CD4-positive, alpha-beta T cell treated with Interferon alpha-2 for 1 hour (primary cell): ENCODE results near the gene STIM1.
A peak's percentile ranks its signal among the peaks of the same experiment; 100 is the strongest.

ENCODE experiments used
- DNase-seq, 2 donors: peaks; one replicate each; pipeline ENCODE4 v3.0.0-alpha.2; 2020 to 2022

The STIM1 gene

DNA sequence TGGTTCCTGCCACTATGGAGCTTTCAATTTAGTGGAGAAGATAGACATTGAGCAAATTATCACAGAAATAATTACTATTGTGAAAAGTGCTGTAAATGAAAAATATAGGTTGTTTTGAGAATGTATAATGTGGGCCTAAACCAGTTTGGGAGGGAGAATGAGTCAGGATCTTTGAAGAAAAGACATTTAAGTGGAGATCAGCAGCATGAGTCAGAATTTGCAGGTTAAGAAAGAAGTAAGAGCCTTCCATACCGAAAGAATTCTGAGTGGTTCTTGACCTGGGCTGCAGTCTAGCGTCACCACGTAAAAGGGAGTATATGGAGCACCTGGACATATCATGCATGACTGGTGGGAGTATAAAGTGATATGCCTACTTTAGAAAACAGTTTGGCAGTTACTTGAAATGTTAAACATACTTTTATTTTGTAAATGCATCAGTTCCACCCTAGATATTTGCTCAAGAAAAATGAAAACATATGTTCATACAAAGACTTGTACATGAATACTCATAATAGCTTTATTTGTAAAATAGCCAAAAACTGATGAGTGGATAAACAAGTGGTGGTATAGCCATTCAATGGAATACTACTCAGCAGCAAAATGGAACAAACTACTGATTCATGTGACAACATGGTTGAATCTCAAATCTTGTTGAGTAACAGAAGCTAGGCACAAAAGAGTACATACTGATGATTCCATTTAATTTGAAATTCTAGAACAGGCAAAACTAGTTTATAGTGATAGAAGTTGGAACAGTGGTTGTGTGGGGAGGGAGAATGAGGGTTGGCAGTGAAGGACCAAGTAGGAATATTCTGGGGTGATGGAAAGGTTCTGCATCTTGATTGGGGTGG, 99.2 kb downstream of the STIM1 start:
- no peak for DNase-seq

GRCh38 chr11:3955299-3955665, 99.8 kb downstream of the STIM1 start:
- peak in 1 of 2 donors; percentile 34 for DNase-seq

- DNase-seq = no peak
These were observed 100.6 kb downstream of the STIM1 start for GRCh38 chr11:3956038-3956437.

- no peak for DNase-seq
These were observed 101.3 kb downstream of the STIM1 start for GRCh38 chr11:3956748-3957147.

DNA sequence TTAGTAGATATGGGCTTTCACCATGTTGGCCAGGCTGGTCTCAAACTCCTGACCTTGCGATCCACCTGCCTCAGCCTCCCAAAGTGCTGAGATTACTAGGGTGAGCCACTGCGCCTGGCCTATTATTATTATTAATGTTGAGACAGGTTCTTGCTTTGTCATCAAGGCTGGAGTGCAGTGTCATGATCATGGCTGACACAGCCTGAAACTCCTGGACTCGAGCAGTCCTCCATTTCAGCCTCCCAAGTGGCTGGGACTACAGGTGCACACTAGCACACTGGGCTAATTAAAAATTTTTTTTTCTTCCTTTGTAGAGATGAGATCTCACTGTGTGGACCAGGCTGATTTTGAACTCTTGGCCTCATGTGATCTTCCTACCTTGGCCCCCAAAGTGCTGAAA, 102.0 kb downstream of the STIM1 start:
- DNase-seq = no peak

- DNase-seq = no peak
These were observed 102.8 kb downstream of the STIM1 start for GRCh38 chr11:3958281-3958680.

DNA sequence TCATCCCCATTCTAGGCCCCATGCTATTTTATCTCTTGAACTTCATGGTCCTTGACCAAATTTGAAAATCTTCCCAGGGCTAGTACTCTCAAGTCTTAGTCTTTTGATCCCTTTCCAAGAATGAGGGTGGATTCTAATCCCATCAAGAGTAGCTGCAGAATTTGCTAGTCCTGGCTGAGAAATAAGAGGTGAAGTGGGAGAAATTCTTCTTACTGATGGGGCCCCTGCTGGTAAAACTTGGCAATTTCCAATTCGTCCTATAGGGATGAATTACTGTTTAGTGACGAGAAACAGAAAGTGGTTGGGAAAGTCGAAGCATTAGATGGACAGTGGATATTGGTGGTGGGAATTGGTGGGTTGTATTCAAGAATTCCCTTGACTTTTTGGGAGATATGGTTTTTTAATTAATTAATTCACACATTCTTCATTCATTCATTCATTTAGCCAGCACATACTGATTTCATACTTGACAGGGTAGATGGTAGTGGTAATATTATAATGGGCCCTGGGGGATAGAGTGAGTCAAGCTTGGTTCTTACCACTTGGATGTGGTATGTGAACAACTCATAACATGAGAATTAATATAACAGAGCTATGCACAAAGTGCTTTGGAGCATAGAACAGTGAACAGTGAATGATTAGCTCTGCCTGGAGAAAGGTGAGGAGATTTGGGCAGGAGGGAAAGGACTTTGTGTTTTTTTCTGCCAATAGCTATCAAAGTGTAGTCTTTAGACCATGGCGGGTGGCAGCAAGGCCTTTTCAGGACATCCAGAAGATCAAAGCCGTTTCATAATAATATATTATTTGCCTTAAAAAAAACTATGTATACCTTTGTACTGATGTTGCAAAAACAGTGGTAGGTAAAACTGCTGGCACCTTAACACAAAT, 103.8 kb downstream of the STIM1 start:
- DNase-seq = no peak

DNA sequence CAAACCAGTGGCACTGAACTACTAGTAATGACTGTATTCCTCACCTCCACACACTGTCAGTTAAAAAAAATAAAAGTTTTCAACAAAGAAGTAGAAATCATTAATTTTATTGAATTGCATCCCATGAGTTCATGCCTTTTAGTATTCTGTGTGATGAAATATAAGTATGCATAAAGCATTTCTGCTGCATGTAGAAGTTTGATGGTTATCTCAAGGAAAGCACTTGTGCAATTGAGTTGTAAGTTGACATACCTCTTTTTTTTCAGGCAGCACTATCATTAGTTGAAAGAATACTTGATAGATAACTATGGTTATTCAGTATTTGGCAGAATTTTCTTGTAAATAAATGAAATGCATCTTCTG, 104.4 kb downstream of the STIM1 start:
- no peak for DNase-seq

DNA sequence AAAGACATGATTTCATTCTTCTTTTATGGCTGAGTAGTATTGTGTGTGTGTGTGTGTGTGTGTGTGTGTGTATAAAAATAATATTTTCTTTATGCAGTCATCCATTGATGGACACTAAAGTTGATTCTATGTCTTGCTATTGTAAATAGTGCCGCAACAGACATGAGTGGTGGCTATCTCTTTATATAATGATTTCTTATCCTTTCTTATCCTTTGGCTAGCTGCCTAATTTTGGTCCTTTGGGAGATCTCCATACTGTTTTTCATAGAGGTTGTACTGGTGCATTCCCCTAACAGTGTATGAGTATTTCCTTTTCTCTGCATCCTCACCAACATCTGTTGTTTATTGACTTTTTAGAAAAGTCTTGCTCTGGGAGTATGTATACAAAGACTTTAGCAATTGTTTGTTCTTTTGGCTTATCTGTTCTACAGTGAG, 107.0 kb downstream of the STIM1 start:
- no peak for DNase-seq

- DNase-seq = no peak
These were observed 108.6 kb downstream of the STIM1 start for GRCh38 chr11:3964056-3964455.

DNA sequence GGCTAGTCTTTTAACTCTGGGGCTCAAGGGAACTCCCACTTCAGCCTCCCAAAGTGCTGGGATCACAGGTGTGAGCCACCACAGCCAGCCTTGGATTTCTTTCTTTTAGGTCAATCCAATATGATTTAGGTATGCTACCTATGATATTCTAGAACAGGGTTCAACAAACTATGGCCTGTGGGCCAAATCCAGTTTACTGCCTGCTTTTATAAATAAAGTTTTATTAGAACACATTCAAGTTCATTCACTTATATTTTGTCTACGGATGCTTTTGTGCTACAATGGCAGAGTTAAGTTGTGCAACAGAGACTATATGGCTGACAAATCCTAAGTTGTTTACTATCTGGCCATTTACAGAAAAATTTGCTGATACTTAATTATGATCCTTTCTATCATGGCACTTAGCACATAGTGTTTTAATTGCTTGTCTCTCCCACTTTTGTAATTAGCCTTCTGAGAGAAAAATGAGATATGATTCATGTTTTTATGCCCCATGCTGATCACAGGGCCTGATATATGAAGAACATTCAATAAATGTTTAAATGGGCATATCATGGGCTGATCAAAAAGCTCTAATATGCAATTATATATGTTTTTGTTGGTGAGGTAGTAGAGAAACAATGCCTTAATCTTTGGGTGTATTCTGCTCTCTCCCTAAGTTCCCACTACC, 109.6 kb downstream of the STIM1 start:
- no peak for DNase-seq

DNA sequence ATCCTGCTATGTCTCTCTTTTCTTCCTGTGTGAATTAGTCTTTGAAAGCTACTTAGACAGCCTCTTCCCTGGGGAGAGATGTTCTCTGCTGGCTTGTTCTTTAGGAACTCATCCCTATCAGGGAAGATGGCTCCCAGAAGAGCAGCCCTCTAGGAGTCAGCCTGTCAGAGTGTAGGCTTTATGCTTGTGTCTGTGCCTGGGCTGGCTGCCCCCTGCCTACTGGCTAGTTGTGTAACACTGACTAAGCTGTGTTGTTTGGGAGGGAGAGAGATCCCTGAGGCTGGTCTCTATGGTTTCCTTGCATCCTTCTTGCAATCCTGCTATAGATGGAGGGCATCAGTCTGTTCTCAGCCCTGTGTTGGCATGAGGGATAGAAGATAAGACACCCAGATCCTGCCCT, 112.2 kb downstream of the STIM1 start:
- no peak for DNase-seq

DNA sequence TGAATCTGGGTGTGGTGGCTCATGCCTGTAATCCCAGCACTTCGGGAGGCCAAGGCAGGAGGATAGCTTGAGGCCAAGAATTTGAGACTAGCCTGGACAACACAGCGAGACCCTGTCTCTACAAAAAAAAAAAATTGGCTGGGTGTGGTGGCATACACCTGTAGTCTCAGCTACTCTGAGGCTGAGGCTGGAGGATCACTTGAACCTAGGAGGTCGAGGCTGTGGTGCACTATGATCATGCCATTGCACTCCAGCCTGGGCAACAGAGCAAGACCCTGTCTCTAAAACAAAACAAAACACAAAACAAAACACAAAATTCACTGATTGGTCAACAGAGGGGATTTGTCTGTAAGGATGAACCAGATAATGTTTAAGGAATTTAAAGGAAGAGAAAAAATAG, 113.7 kb downstream of the STIM1 start:
- DNase-seq = no peak

GRCh38 chr11:3969613-3970012, 114.1 kb downstream of the STIM1 start:
- no peak for DNase-seq

DNA sequence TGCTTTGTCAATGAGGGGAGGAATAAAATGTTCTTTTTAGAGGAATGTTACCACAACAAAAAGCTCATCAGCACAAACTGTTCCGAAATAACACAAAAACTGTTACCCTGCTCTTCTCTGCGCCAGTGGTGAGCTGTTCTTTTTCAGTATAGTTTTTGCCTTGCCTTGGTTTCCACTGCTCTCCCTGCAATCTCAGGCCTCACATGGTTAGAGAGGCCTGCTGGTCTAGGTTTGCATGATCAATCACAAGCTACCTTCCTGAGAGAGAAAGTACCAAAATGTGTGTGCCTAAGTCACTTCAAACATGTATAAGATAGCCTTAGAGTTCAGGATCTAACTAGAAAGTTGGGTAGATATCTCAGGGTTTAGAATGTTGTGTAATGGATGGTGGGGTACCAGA, 114.6 kb downstream of the STIM1 start:
- DNase-seq = no peak

DNA sequence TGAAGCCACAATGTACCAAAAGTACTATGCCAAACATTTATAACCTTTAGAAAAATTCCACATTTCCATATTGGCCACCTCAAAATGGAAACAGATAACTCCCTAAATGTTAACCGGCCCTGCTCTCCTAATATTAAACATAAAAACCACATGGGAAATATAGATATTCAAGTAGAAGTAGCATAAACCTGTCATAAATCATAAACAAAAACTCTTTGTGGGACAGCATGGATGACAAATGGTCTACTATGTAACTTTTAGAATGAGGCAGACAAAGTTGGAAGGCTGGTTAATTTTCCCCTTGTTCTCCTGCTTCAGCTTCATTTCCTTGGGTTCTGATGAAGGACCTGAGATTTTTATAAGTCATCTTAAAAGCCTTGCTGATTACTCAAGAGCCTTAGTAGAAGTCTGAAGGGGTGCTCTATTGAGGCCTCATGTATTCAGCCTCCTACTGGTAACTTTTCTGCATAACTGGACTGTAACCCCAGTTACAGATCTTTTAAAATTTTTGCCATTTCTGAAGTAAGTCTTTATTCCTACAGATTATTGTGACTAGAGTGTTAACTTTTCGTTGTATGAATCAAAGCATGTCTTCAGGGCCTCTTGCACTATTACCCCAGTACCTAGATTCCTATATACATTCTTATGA, 116.4 kb downstream of the STIM1 start:
- DNase-seq = no peak

GRCh38 chr11:3972431-3972830, 117.0 kb downstream of the STIM1 start:
- DNase-seq = no peak

DNA sequence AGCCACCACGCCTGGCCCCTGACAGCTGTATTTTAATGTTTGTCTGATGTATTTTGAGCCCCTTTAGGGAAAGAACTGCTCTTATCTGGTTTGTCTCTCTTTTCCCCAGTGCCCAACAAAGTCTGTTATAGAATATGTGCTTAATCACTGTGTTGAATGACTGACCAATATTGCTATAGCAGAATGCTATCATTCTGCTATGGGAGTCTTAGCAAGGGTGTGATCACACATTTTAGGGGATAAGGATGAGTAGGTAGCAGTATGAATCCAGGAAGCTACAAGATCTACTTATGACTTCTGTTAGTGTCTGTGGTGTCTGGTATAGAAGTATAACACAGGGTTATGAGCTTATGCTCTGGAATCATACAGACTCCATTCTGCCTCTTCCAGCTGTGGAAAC, 121.6 kb downstream of the STIM1 start:
- no peak for DNase-seq

DNA sequence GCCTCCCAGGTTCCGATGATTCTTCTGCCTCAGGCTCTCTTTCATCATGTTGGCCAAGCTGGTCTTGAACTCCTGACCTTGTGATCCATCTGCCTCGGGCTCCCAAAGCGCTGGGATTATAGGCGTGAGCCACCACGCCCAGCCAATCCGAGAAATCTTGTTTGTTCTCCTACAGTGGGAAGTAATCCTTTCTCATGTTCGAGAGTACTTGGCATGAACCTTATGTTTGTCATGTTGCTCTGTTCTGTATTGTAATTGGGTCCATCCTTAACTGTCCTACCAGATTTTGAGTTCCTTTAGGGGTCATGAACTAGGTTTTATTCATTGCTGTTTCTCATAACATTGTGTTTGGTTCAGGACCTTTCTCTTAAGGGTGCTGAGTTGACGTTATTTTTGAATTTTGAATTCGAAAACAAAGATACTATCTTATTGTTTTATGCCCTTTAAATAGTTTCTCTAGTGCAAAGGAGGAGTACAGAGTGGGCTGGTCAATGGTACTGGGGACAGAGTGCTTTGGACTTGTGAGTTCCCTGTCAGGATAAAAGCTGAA, 125.7 kb downstream of the STIM1 start:
- no peak for DNase-seq

GRCh38 chr11:3982431-3982830, 127.0 kb downstream of the STIM1 start:
- DNase-seq = no peak

GRCh38 chr11:3983101-3983500, 127.6 kb downstream of the STIM1 start:
- no peak for DNase-seq

GRCh38 chr11:3984896-3985295, 129.4 kb downstream of the STIM1 start:
- peak; percentile 38 to 50 for DNase-seq

- no peak for DNase-seq
These were observed 130.2 kb downstream of the STIM1 start for GRCh38 chr11:3985631-3986030.
